HG02870 (cell line): ENCODE measurements around the gene EGLN1.
"Not testable (repeated sequence)": the region's sequence is repeated elsewhere in the genome, so short reads cannot be mapped to it uniquely, and the experiment has no call there.

ENCODE experiments used
- ATAC-seq: cut with Tn5 transposase; IDR thresholded peaks from one replicate; pipeline ENCODE4 v1.9.1; 2021; ENCODE audit warnings: mild to moderate bottlenecking, moderate library complexity; ENCODE audit not compliant: unreplicated experiment

EGLN1 gene

DNA sequence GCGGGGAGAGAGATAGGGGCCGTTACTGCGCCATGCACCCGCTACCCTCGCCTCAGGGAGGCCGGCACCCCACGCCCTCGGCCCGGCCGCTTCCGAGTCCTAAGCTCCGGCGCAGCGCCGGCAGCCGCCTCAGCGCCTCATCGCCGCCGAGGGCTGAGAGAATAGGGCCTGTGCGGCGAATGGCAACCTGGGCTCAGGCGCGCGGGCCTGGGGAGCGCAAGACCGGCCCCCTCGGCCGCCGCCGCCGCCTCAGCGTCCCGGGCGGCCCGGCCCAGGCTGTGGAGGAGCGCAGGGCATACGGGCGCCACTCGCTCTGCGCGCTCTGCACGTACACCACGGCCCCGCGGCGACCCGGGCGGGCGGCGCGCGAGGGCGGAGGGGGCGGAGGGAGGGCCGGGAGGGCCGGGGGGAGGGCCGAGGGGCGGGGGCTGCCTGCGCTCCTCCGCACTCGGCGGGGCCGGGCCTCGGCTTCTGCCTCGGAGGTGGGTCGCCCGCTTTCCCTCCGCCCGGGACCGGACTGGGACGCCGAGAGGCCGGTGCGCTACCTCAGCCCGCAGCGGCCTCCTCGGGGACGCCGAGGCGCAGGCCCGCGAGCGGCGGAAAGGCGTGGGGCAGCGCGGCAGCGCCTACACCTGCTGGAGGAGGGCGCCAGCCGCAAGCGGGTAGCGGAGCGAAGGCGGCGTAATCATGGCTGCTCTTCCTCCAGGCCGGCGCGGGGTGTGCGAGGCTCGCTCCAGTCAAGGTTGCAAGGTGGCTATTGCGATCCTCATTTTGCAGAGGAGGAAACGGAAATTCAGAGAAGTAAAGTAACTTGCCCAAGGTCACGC, at the start of gene EGLN1:
Gene EGLN1 (minus strand): TSS at position 317 of the 827 bp plus-strand sequence. CDS start 399 bp downstream, outside the sequence.
- peak; percentile 74 for ATAC-seq

DNA sequence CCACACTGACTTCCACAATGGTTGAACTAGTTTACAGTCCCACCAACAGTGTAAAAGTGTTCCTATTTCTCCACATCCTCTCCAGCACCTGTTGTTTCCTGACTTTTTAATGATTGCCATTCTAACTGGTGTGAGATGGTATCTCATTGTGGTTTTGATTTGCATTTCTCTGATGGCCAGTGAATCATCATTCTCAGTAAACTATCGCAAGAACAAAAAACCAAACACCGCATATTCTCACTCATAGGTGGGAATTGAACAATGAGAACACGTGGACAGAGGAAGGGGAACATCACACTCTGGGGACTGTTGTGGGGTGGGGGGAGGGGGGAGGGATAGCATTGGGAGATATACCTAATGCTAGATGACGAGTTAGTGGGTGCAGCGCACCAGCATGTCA, 49.4 kb upstream of the EGLN1 start:
- ATAC-seq: not testable (repeated sequence)

GRCh38 chr1:231471027-231471426, 48.9 kb upstream of the EGLN1 start:
- not testable (repeated sequence) for ATAC-seq

- no peak for ATAC-seq
Observed at GRCh38 chr1:231467986-231468385, 45.9 kb upstream of the EGLN1 start.

- no peak for ATAC-seq
Observed at GRCh38 chr1:231465051-231465450, 43.0 kb upstream of the EGLN1 start.

- no peak for ATAC-seq
Observed at GRCh38 chr1:231463541-231463940, 41.5 kb upstream of the EGLN1 start.

DNA sequence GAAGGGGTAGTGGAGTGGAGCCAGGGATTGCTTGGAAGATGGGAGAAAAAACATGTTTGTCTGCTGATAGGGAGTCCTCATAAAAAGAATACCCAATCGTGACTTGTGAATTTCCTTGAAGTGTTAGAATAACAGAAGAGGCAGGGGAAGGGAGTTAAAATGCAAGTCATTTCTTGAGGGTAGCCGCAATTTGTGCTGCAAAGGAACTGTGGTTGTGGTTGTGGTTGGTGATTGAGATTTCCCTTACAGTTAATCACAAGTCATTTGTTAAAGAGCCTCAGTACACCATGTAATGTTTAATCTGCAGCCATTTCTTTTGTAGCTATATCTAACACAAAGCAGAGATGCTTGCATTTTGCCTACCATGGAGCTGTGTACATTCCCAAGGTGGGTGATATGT, 38.5 kb upstream of the EGLN1 start:
- peak; percentile 91 for ATAC-seq

GRCh38 chr1:231459438-231459837, 37.4 kb upstream of the EGLN1 start:
- ATAC-seq: not testable (repeated sequence)

GRCh38 chr1:231457956-231458355, 35.9 kb upstream of the EGLN1 start:
- ATAC-seq: not testable (repeated sequence)

GRCh38 chr1:231454133-231454532, 32.0 kb upstream of the EGLN1 start:
- not testable (repeated sequence) for ATAC-seq

DNA sequence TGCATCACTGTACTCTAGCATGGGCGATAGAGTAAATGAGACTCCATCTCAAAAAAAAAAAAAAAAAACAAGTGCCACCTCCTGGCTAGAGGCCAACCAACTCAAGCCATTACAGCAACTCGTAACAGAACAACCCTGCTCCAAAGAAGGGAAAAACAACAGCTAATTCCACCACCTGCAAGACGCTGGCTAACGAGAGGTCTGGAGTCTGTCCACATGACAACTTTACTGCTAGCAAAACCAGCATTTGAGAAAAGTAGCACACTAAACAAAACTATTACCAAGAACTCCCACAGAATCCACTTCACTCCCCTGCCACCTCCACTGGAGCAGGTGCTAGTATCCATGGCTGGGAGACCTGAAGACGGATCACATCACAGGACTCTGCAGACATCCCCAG, 24.1 kb upstream of the EGLN1 start:
- ATAC-seq: no peak

GRCh38 chr1:231444059-231444458, 22.0 kb upstream of the EGLN1 start:
- no peak for ATAC-seq

DNA sequence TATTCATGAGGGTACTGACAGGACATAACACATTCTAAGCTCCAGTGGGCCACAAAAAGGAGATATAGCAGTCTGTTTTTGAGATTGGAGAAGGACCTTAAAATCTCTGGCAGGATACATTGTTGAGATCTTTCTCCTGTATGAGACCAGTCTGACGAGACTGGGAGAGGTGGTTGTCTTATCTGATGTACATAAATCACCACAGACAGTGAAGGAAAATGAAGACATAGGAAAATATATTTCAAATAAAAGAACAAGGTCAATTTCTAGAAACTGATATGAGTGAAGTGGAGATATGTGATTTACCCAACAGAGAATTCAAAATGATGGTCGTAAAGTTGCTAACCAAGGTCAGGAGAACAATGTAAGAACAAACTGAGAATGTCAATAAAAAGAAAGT, 21.3 kb upstream of the EGLN1 start:
- ATAC-seq: no peak

DNA sequence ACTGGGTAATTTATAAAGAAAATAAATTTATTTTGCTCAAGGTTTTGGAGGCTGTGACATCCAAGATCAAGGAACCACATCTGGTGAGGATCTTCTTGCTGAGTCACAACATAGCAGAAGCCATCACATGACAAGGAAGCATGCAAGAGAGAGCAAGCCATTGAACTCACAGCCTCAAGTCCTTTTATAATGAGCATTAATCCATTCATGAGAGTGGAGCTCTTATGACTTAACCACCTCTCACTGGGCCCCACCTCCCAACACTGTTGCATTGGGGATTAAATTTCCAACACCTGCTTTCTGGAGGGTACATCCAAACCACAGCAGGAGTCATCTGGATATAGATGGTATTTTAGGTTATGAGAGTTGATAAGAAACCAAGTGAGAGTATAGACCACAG, 20.6 kb upstream of the EGLN1 start:
- ATAC-seq: no peak

GRCh38 chr1:231432996-231433395, 10.9 kb upstream of the EGLN1 start:
- no peak for ATAC-seq

DNA sequence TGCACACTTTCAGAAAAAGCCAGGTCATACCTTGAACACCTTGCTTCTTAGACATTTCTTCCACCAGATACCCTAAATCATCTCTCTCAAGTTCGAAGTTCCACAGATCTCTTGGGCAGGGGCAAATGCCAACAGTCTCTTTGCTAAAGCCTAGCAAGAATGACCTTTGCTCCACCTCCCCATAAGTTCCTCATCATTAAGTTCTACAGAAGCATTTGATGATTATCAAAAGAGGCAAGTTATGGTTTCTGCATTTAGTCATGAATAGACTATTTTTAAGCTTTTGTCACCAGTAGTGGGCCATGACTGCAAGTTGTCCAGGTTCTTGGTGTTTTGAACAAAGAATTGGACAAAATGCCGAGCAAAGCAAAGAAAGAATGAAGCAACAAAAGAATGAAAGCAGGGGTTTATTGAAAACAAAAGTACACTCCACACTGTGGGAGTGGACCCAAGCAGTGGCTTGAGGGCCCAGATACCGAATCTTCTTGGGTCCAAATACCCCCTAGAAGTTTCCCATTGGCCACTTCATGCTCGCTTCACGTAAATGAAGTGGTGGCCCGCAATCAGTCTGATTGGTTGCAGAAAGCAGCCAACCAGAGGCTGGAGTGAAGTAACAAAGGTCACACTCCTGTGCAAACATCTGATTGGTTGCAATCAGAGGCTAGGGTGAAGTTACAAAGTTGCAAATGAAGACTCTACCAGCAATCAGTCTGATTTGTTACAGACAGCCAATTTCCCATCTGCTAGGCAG, 9.8 kb upstream of the EGLN1 start:
- no peak for ATAC-seq

DNA sequence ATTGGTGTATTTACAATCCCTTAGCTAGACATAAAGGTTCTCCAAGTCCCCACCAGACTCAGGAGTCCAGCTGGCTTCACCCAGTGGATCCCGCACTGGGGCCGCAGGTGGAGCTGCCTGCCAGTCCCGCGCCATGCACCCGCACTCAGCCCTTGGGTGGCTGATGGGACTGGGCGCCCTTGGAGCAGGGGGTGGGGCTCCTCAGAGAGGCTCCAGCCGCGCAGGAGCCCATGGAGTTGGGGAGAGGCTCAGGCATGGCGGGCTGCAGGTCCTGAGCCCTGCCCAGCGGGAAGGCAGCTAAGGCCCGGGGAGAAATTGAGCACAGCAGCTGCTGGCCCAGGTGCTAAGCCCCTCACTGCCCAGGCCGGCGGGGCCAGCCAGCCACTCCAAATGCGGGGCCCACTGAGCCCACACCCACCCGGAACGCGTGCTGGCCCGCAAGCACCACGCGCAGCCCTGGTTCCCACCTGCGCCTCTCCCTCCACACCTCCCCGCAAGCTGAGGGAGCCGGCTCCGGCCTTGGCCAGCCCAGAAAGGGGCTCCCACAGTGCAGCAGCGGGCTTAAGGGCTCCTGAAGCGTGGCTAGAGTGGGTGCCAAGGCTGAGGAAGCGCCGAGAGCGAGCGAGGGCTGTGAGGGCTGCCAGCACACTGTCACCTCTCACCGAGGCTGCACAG, 8.7 kb upstream of the EGLN1 start:
- not testable (repeated sequence) for ATAC-seq

DNA sequence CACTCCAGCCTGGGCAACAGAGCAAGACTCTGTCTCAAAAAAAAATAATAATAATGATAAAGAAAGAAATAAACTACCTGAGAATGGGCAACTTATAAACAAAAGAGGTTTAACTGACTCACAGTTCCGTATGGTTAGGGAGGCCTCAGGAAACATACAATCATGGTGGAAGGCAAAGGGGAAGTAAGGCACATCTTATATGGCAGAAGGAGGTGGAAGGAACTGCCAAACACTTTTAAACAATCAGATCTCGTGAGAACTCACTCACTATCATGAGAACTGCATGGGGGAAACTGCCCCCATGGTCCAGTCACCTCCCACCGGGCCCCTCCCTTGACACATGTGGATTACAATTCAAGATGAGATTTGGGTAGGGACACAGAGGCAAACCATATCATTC, 6.3 kb upstream of the EGLN1 start:
- ATAC-seq: no peak

GRCh38 chr1:231424950-231425805, 3.1 kb upstream of the EGLN1 start:
- ATAC-seq: no peak

- ATAC-seq: no peak
Observed at GRCh38 chr1:231423648-231424047, 1.6 kb upstream of the EGLN1 start.
